Suppressor macrophage treated with lipopolysaccharide for 4 hours (primary cell): ENCODE results near the gene PAM16.
"Not testable (repeated sequence)": the region's sequence is repeated elsewhere in the genome, so short reads cannot be mapped to it uniquely, and the experiment has no call there.

Source experiments
- DNase-seq: peaks from one replicate; pipeline ENCODE4 v3.0.0-alpha.2; 2020

PAM16 gene

DNA sequence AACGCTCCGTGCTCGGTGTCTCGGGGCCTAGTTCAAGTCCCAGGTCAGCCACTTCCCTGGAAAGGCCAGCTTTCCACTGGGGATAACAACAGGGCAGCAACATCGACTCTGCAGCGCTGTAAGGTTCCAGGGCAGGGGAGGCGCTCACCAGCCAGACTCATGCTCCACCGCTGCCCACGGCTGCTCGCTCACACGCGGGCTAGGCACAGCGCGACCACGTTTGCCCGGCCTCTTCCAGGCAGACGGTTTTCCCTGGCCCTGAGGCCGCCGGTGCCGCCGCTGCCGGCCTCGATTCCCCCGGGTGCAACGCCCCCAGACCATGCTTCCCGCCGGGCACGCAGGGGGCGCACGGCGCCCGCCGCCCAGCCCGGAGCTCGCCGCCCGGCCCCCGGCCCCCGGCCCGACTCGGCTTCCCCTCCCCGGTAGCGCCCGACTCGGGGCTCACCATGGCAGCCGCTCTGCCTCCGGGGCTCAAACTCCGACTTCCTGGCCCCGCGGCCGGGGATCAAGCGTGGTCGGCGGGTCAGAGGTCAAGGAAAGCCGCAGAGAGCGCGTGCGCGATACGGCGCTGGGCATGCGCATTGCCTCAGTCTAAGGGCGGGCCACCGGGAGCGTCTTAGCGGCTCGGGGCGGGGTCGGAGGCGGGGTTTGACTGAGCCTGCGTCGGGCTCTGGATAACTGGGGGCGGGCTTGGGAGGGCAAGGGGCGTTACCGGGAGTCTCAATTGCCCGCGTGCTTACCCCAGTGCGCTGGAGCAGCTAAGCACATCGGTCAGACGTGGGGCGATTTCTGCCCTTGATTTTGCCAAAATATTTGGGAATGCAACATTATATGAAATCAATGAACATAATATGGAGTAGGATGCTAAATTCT lies at the start of gene PAM16:
TSS of gene PAM16 (minus strand) at position 535 of the 873 bp plus-strand sequence. CDS start at position 448, 87 bp downstream.
- DNase-seq = peak; percentile 98

DNA sequence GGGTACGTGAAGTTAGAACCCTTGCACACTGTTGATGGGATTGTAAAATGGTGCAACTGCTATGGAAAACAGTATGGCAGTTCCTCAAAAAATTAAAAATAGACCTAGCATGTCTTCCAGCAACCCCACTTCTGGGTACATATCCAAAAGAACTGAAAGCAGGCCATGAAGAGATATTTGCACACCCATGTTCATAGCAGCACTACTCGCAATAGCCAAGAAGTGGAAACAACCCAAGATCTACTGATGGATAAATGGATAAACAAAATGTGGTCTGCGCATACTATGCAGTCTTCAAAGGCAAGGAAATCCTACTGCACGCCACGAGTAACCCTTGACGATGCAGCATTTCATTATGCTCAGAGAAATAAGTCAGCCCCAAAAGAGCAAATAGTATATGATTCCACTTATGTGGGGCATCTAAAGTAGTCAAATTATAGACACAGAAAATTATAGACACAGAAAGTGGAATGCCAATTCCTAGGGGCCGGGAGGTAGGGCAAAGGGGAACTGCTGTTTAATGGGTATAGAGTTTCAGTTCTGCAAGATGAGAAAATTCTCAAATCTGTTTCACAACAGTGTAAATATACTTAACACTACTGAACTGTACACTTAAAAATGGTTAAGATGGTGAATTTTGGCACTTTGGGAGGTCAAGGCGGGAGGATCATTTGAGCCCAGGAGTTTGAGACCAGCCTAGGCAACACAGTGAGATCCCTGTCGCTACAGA lies 48.0 kb upstream of the PAM16 start:
- peak; percentile 53 for DNase-seq

DNA sequence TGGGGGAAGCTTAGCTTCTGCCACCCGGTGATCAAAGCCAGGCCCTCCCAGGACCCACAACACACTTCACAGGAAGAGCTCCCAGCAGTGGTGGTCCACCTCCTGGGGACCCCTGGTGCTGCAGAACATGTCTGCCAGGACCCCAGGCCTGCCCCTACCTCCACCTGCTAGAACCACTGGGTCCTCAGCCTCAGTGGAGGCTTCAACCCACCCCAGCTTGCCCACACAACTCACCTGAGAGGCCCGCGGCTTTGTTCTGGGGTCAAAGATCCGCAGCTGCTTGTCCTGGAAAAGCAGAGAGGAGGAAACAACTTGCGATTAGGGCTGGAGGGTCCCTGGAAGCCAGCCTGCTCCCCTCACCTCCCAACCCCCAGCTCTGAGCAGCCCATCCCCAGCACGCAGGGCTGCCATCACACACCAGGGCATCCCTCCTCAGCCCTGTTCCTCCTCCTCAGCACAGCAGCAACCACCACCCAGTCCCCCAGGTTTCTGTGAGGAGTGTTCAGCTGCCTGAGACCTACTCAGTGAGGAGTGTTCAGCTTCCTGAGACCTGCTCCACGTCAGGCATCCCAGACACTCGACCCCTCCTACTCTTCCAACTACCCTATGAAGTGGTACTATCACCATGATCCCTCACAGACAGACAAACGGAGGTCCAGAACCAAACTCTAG lies 44.1 kb upstream of the PAM16 start:
- DNase-seq = no peak

DNA sequence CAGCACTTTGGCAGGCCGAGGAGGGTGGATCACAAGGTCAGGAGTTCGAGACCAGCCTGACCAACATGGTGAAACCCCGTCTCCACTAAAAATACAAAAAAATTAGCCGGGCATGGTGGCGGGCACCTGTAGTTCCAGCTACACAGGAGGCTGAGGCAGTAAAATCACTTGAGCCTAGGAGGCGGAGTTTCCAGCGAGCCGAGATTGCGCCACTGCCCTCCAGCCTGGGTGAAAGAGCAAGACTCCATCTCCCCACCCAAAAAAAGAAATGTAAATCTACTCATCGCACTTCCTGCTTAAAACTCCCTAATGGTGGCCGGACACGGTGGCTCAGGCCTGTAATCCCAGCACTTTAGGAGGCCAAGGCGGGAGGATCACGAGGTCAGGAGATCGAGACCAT lies 42.7 kb upstream of the PAM16 start:
- DNase-seq = not testable (repeated sequence)

DNA sequence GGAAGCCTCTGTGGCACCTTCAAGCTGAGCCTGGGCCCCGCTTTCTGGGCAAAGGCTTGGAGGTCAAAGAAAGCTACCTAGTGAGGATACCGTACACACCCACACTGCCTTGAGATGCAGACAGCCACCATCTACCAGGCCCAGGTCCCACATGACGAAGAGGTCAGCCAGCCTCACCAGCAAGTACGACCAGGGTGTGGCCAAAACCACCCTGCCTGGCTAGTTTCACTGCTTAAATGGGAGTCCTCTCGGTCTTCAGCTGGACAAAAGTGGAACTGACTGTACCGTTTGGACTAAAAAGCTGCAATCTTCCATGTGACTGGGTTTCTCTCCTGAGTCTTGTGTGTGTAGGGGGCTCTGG lies 42.1 kb upstream of the PAM16 start:
- no peak for DNase-seq

DNA sequence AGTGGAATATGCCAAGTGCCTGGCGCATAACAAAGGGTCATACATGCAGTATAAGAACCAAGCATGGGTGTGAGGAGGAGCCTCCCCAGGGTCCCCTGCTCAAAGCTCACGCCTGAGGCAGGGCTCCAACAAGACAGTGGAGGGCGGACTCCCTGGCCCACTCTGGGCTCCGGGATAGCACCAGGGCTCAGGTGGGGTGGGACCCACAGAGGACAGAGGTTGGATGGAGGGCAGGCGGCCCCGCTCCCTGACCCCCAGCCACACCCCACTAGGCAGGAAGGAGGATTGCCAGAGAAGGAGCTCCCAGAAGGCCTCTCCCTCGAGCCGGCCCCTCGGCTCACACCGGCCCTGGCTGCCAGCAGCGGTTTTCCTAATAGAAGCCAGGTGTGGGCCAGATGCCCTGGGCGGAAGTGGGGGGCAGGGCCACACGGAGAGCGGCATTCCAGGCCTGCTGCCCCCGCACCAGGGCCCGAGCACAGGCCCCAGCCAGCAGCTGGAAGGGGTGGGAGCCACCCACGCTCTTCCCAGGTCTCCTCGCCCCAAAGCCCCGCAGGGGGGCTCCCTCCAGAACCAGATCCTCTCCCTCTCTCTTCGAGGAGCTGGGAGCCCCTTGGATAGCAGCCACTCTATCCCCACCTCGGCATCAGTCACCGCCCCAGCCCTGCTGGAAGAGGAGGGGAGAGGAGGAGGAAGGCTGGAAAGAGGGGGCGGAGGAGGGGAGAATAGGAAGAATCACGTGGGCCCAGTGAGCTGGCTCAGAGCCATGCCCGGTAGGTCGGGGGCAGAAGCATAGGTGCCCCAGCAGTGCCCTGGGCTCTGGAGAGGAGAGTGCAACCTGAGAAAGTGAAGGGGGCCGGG lies 41.5 kb upstream of the PAM16 start:
- DNase-seq = no peak

DNA sequence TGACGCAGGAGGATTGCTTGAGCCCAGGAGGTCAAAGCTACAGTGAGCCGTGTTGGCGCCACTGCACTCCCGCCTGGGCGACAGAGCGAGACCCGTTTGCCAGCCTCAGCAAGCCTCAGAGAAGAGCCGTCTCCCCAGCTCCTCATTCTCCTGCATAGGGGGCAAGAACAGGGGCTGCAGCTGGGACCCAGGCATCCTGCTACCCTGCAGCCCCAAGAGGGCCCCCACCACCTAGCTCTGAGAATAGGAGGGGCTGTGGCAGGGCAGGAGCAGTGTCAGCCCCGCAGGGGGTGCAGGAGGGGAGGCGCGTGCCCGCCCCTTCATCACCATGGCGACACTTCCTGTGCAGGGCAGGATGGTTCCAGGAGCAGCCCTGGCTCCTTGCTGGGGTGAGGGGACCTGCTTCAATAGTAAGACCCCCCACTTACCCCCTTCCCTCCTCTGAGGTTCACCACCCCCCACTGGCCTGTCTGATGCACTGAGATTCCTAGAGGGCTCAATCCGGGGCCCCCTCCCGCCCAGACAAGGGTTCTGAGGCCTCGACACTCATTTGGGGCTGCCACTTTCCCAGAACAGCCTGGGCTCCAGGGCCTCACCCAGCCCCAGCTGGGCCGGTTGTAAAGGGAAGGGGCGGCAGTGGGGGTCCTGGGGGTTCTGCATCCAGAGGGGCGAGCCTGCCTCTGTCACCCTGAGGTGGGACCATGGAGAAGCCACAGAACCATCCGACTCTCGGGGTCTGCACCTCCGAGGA lies 40.7 kb upstream of the PAM16 start:
- DNase-seq = no peak

DNA sequence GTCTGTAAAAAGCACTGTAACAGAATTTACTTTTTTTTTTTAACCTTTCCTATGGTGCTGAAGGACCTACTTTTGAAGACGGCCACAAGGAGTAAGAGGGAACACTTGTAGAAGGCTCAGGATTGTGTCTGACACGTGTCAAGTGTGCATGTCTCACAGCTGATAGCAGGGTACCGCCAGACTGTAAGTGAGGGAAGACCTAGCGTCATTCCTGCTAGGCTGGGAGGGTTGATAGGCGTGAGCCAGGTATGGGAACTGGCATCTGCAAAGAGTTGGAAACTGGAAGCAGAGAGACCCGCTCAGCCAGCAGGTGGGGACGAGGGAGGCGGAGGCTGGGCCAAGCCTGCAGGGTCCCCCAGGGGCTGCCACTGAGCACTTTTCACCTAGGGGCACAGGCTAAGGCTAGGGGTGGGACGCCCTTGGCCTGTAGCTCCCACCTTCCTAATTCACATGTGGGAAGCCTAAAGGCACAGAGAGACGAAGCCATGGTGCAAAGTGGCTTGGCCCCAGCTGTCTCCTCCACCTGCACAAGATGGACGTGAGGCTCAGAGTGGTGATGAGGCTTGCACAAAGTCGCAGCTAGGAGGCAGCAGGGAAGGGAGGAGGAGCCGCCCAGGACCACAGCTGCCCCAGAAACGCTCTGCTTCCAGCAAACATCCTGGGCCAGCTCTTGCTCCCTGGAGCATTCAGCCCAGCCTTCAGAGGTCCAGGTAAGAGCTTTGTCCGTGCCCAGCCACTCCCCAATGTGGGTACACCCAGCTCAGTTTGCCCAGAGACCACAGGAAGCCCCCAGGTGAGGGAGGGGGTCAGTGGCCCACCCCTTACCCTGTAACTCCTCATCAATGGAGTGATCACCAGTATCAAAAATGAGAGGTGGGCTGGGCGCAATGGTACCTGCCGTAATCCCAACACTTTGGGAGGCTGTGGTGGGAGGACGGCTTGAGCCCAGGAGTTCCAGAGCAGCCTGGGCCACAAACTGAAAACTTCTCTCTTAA lies 39.4 kb upstream of the PAM16 start:
- DNase-seq = no peak

DNA sequence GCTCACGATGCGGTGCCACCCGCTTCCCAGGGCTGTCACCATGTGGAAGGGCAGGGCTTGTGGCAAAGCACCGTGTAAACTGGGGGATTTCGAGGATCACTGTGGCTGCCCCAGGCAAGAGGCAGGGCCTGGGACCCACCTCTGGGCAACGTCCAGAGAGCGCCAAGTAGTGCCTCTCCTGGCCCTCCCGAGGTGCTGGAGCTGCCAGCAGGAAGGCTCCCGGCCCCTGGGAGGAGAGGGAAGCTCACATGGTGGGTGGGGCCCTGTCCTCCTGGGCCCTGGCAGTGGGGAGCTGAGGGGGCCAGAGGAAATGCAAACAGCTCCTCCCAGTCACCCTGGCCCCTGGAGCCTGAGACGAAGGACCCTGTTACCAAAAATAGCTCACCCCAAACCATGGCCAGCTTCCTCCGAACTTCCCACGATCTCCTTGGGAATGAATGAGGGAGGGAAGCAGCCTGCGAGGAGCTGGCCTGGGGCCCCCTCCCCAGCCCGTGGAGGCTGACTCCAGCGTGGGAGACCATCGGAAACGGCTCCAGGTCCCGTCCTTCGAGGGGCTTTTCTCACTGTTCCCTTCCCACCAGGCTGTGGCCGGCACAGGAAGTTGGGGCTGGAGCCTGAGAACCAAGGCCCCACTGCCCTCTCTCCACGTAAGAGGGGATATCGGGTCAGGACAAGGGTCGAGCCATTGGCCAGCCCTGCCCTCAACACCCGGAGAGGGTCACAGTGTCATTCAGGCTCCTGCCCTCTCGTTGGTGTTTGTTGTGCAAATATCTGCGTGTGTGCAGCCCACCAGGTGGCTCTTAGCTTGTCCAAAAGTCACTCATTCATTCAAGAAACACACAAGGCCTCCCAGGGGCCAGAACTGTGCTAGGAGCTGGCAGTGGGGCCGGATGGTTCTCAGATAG lies 38.2 kb upstream of the PAM16 start:
- no peak for DNase-seq

DNA sequence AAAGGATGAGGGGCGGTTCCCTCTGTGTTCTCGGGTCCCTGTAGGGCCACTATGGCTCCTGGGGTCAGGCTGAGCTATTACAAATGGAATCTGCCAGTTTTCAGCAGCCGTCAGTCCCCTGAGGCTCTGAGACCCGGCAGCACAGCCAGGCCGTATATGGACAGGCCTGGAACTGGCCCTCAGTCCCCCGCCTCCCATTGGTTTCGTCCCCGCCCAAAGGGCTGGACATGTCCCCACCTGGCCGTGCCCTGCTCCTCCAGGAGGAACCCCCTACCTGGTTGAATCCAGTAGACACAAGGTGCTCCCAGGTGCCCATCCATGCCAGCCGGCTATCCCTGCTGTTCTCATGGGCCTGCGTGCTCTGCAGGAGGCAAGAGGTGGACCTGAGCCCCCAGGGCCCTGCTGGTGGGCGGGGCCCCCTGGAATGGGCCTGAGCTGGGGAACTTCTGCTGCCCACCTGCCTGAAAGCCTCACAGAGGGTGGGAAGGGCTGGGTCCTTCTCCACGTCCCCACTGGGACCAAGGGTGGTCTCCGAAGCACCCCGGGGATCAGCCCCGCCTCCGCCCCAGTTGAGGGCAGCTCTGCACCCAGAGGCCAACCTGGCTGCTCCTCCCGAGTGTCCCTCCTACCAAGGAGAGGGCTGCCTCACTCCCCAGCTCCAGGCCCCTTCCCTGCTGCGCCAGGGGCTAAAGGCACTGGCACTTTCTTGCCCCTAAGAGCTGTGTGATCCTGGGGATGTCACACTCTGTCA lies 37.3 kb upstream of the PAM16 start:
- no peak for DNase-seq

DNA sequence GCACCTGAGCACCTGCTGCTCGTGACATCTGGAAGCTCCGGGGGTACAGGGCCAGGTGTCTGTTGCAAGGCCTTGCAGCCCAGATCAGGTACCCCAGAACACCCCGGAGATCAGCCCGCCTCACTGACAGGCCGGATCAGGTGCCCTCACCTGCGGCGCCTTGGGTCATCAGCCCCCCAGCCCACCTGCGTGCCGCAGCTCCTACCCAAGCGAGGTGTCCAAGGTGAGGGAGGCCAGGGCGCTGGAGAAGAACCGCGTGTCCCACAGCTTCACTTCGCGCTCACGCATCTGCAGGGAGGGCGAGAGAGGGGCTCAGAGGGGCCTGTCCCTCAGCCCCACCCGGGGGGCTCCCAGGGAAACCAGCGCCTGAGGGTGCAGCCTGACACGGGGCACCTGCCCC lies 36.7 kb upstream of the PAM16 start:
- DNase-seq = no peak

DNA sequence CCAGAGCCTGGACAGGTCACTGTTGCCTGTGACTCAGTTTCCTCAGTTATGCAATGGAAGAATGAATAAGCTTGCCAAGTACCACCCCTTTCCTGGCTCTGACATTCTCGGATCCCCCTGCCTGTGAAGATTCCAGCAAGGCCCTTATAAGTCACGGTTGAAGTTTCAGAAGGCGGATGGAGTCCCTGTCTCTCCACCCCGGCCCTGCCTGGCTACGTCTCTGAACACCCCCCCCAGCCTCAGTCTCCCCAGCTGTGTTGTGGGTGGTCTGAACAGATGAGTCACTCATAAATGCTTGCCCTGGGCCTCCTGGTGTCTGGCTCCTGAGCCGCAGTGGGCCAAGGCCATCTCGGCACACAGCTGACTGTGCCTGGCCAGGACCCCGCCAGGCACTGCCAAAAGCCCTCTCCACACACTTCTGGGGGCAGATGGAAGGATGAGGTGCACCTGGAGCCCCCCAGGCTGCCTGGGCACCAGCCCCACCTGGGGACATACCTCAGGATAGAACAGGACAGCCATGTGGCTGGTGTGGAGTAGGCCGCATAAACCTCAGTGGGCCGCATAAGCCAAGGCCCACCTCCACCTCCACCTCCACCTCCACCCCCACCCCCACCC lies 35.9 kb upstream of the PAM16 start:
- DNase-seq = no peak

DNA sequence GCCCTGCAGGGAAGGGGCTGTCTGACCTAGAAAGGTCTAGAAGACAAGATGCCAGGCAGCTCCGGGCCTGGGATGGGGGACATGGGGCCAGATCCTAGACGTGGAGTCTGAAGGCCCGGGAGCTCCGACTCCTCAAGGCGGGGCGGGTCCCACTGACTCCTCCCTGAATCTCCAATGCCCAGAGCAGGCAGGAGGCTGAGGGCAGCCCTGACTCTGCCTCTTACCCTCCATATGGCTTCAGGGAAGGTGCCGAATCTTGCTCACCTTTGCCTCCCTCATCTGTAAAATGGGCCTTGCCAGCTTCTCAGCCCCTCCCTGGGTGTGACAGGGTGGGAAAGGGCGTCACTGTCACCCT lies 35.3 kb upstream of the PAM16 start:
- no peak for DNase-seq

DNA sequence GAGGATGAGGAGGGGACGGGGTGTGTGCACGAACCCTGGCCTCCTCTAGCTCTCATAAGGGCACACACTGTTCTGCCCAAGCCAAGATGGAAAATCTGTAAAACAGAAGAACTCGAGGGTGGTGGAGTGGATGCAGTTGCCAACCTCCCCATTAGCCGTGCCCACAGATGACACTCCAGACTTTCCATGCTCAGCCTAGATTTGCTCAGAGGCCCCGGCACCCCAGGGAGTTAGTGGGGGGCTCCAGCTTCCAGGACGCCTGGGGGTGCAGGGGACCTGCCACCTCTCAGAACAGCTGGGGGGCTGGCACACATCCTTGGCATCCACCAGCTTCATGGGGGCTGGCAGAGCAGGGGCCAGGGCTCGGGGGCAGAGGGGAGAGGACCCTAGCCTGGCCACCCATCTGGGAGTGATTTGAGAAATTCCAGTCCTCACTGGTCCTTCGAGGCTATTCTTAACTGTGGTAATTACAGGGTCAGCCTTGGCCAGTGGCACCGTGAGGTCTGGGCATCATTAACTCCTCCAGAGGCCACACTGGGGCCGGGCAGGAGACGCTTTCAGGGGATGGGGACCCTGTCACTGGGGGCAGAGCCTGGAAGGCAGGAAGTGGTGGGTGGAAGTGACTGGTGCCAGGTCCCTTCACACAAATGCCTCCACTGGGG lies 34.8 kb upstream of the PAM16 start:
- DNase-seq = no peak

DNA sequence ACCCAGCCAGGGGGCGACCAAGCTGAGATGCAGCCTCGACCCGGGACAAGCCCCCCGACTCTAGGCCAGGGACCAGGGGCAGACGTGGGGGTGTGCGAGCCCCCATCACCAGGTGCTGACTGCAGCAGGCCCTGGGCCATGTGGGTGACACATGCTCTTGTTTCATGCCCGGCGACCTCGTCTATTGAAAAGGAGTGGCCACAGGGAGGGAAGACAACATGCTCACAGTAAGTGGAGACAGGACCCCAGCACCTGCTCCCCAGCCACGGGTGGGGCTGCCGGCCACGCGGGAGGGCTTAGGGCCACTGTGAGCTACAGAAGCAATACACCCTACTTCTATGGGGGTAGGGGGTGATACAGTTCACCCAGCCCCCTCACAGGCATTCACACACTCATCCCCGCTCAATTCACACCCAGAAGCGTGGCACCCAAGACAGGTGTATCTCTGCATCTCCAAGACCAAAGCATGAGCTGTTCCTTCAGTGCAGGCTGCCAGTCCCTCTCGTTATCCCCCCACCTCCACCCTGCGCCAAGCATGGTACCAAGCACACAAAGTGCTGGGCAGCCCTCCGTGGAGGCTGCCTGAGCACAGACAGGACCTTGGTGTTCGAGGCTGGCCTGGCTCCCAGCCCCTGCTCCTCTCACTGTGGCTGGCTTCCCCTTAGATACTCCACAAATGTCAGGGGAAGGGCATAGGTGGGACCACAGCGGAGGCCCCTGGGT lies 34.1 kb upstream of the PAM16 start:
- DNase-seq = no peak

DNA sequence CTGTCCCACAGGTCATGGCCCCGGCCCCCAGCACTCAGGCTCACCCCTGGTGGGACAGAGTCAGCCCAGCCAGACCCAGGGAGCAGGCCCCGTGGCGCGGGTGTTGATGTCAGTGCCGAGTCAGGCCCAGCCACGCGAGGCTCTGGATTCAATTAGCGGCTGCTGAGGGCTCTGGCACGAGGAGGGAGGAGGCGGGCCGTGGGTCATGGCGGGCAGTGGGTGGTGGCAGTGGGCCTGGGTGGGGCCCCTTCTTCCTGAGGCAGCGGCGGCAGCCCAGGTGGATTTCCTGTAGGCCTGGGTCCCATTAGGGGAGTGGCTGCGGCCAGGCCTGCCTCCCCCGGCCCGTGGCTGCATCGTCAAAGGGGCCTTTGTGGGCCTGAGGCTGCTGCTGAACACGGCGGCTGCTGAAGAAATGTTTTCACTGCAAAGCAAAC lies 33.4 kb upstream of the PAM16 start:
- no peak for DNase-seq
